GM18951 (cell line): ENCODE measurements around the gene RAB3D.
"Not testable (repeated sequence)": the region's sequence is repeated elsewhere in the genome, so short reads cannot be mapped to it uniquely, and the experiment has no call there.

Experiments used
- POLR2A ChIP-seq: IDR thresholded peaks from 4 replicates; pipeline ENCODE4 v1.6.1; 2011; ENCODE audit warnings: mild to moderate bottlenecking; ENCODE audit not compliant: insufficient read length, insufficient read depth; ENCODE audit errors: extremely low read depth
- in situ Hi-C: fragments of 300-500 bp; cut with MboI; formaldehyde crosslinking; loops from one replicate; pipeline ENCODE4 v1.12.0; 2022; ENCODE audit warnings: low sequenced_read_pairs, mixed read lengths, inconsistent platforms; ENCODE audit not compliant: unreplicated experiment

The RAB3D gene

GRCh38 chr19:11359421-11359820 lies 20.0 kb upstream of the RAB3D start:
- in situ Hi-C loops = no loop called here
- TF ChIP-seq POLR2A = no peak

- in situ Hi-C loops = no loop called here
- TF ChIP-seq POLR2A = no peak
Observed at GRCh38 chr19:11356676-11357550, 17.5 kb upstream of the RAB3D start.

GRCh38 chr19:11356074-11356397 lies 16.6 kb upstream of the RAB3D start:
- TF ChIP-seq POLR2A = no peak
- in situ Hi-C loops = no loop called here

- TF ChIP-seq POLR2A = peak; percentile 53
- in situ Hi-C loops = no loop called here
Observed at GRCh38 chr19:11355160-11356073, 16.0 kb upstream of the RAB3D start, which contains the start of gene PLPPR2. Gene PLPPR2 (plus strand): TSS chr19:11355432. CDS start chr19:11357674, 2,242 bp downstream.

DNA sequence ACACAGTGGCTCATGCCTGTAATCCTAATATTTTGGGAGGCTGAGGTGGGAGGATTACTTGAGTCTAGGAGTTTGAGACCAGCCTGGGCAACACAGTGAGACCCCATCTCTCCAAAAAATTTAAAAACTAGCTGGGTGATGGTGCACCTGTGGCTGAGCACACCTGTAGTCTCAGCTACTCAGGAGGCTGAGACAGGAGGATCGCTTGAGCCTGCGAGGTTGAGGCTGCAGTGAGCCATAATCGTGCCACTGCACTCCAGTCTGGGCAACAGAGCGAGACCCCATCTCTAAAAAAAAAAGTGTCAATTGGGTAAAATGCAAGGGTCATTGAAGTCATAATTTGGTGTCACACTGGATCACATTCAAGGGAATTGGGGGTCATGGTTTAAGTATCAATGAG lies 14.6 kb upstream of the RAB3D start:
- in situ Hi-C loops = not testable (repeated sequence)

GRCh38 chr19:11349171-11349570 lies 9.7 kb upstream of the RAB3D start:
- no peak for TF ChIP-seq POLR2A
- in situ Hi-C loops = no loop called here

DNA sequence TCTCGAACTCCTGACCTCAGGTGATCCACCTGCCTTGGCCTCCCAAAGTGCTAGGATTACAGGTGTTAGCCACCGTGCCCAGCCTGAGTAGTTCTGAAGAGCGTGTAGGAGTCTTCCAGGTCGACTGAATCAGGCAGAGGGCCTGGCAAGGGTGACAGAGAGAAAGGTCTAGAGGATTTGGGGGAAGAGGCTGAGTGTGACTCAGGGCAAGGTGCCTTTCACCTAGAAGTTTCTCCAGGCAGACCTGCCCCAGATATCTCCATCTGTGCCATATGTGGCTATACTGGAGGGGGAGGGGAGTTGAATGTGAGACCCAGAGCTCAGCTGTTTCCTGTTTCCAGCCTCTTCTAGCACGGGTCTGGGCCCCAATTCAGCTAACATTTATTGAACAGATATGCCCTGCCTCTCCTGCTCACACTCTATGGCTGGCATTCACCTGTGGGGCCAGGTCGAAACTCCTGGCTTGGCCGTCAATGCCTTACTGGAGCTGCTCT lies 8.1 kb upstream of the RAB3D start:
- in situ Hi-C loops = no loop called here
- no peak for TF ChIP-seq POLR2A

- TF ChIP-seq POLR2A = peak; percentile 71
- in situ Hi-C loops = no loop called here
Observed at GRCh38 chr19:11346104-11346940, 6.9 kb upstream of the RAB3D start, which contains the start of the genes CCDC159 and TMEM205. Gene CCDC159 (plus strand): TSS chr19:11346519. CDS start chr19:11346607, 88 bp downstream. Gene TMEM205 (minus strand): TSS chr19:11346268. CDS start chr19:11345619, 649 bp downstream.

GRCh38 chr19:11345122-11345803 lies 5.8 kb upstream of the RAB3D start:
- in situ Hi-C loops = no loop called here
- no peak for TF ChIP-seq POLR2A

- in situ Hi-C loops = no loop called here
- TF ChIP-seq POLR2A = no peak
Observed at GRCh38 chr19:11342429-11342828, 3.0 kb upstream of the RAB3D start.

GRCh38 chr19:11340099-11340467 lies 626 bp upstream of the RAB3D start:
- in situ Hi-C loops = not testable (repeated sequence)

GRCh38 chr19:11338569-11339253 lies 746 bp downstream of the RAB3D start:
- in situ Hi-C loops = no loop called here
- TF ChIP-seq POLR2A = no peak
